Endodermal cell (in vitro differentiated cells): Measurements from ENCODE around the gene WDR4. TPM values are rescaled to one million over a fixed set of nuclear protein-coding genes. Genes with fewer than 3 reads are reported as not detected.
A peak's percentile ranks its signal among the peaks of the same experiment; 100 is the strongest.

ENCODE experiments used
- DNase-seq: peaks from one replicate; pipeline ENCODE4 v3.0.0-alpha.2; 2017
- H3K27ac ChIP-seq: 2 replicates; pipeline ENCODE4 v1.5.1; 2013; ENCODE audit warnings: mild to moderate bottlenecking, low read depth, low read length, moderate library complexity
- H3K27me3 ChIP-seq: 2 replicates; pipeline ENCODE4 v1.6.1; 2013; ENCODE audit warnings: mild to moderate bottlenecking, low read length, moderate library complexity; ENCODE audit not compliant: insufficient read depth, control insufficient read depth, poor library complexity, severe bottlenecking
- H3K36me3 ChIP-seq: 2 replicates; pipeline ENCODE4 v1.7.0; 2013; ENCODE audit warnings: mild to moderate bottlenecking, low read length, moderate library complexity; ENCODE audit not compliant: control insufficient read depth, insufficient read depth
- H3K4me1 ChIP-seq: one replicate; pipeline ENCODE4 v1.7.0; 2013; ENCODE audit warnings: low read length; ENCODE audit not compliant: control insufficient read depth, insufficient read depth
- H3K4me3 ChIP-seq: 2 replicates; pipeline ENCODE4 v1.5.1; 2013; ENCODE audit warnings: mild to moderate bottlenecking, low read length, moderate library complexity
- H3K9ac ChIP-seq: 2 replicates; pipeline ENCODE4 v1.6.1; 2013; ENCODE audit warnings: mild to moderate bottlenecking, low read length, moderate library complexity; ENCODE audit not compliant: poor library complexity, severe bottlenecking; ENCODE audit errors: extremely low read depth
- H3K9me3 ChIP-seq: 2 replicates; pipeline ENCODE4 v1.6.1; 2013; ENCODE audit warnings: mild to moderate bottlenecking, low read length, moderate library complexity; ENCODE audit not compliant: control insufficient read depth
- H3K27ac Mint-ChIP-seq: 2 replicates; pipeline ENCODE4 v1.8.0; 2020; ENCODE audit warnings: mixed read lengths
- H3K27me3 Mint-ChIP-seq: 2 replicates; pipeline ENCODE4 v1.8.0; 2021; ENCODE audit warnings: mild to moderate bottlenecking, mixed read lengths; ENCODE audit not compliant: insufficient read depth
- H3K36me3 Mint-ChIP-seq: 2 replicates; pipeline ENCODE4 v1.8.0; 2020; ENCODE audit warnings: low read depth, mixed read lengths
- H3K4me1 Mint-ChIP-seq: 2 replicates; pipeline ENCODE4 v1.8.0; 2020; ENCODE audit warnings: mixed read lengths
- H3K4me3 Mint-ChIP-seq: 2 replicates; pipeline ENCODE4 v1.8.0; 2020; ENCODE audit warnings: mild to moderate bottlenecking, moderate library complexity, mixed read lengths
- H3K9me3 Mint-ChIP-seq: 2 replicates; pipeline ENCODE4 v1.8.0; 2020; ENCODE audit warnings: mild to moderate bottlenecking, mixed read lengths
- CTCF ChIP-seq: fragments of 200-600 bp; sonication (generic); conservative IDR thresholded peaks from 2 replicates; pipeline ENCODE4 v1.5.0; 2021; ENCODE audit warnings: antibody characterized with exemption, mild to moderate bottlenecking
- WGBS, 2 experiments: methylation state at CpG; one replicate each; pipeline versions ENCODE4 v1.1.5 to v1.1.7; 2013; ENCODE audit warnings: missing lambda C conversion rate in 2 of 2, mixed read lengths in 1 of 2; ENCODE audit not compliant: insufficient coverage in 1 of 2, insufficient read length in 1 of 2; 5-methylcytosine and 5-hydroxymethylcytosine counted together
- total RNA-seq, 2 donors: library from RNA; stranded (reverse); fragmentation: NEBNext Ultra II Directional in 1 of 2; extraction: Animal tissue kit (Norgen Biotek cat#: 25700) in 1 of 2; gene quantifications; 2 replicates in 1 of 2; 3 replicates in 1 of 2; pipeline ENCODE4 v1.2.1, GENCODE V29; 2021

Gene WDR4
- total RNA-seq, 2 donors from 2014 or later: 26.7 to 33.5 TPM

- Histone ChIP-seq H3K4me1 (no peaks in the 10 kb centered on the region), H3K27me3 (no peaks in the 10 kb centered on the region), H3K9ac (no peak overlapping the region), H3K27ac (no peak overlapping the region), H3K4me3 (no peak overlapping the region), H3K36me3 (peaks cover 63% of the 10 kb centered on the region), H3K9me3 (no peaks in the 10 kb centered on the region)
- Mint-ChIP-seq H3K4me1 (no peaks in the 10 kb centered on the region), H3K9me3 (no peaks in the 10 kb centered on the region), H3K4me3 (no peak overlapping the region), H3K27me3 (no peaks in the 10 kb centered on the region), H3K27ac (no peak overlapping the region), H3K36me3 (peaks cover 68% of the 10 kb centered on the region)
- TF ChIP-seq CTCF: no peak
- DNase-seq: peak; percentile 24
- WGBS, 2 experiments: 94 to 95% methylated on average over 2 to 10 of the region's 10 CpGs
Observed at GRCh38 chr21:42861311-42861847, 18.0 kb downstream of the WDR4 start.

GRCh38 chr21:42860345-42860744 lies 19.0 kb downstream of the WDR4 start:
- TF ChIP-seq CTCF: no peak
- Histone ChIP-seq H3K4me1 (no peaks in the 10 kb centered on the region), H3K27me3 (no peaks in the 10 kb centered on the region), H3K27ac (no peak overlapping the region), H3K36me3 (peaks cover 67% of the 10 kb centered on the region), H3K9ac (no peak overlapping the region), H3K9me3 (no peaks in the 10 kb centered on the region), H3K4me3 (no peak overlapping the region)
- H3K27me3 Mint-ChIP-seq: no peaks in the 10 kb centered on the region
- H3K4me3 Mint-ChIP-seq: no peak overlapping the region
- no peak overlapping the region for H3K27ac Mint-ChIP-seq
- DNase-seq: no peak
- H3K9me3 Mint-ChIP-seq: no peaks in the 10 kb centered on the region
- H3K36me3 Mint-ChIP-seq: peaks cover 68% of the 10 kb centered on the region
- 91 to 100% methylated on average over 4 to 17 of the region's 17 CpGs for WGBS, 2 experiments
- H3K4me1 Mint-ChIP-seq: no peaks in the 10 kb centered on the region

- 97 to 100% methylated on average over 3 to 6 of the region's 6 CpGs for WGBS, 2 experiments
- Mint-ChIP-seq H3K27me3 (no peaks in the 10 kb centered on the region), H3K36me3 (peaks cover 71% of the 10 kb centered on the region), H3K4me1 (no peaks in the 10 kb centered on the region), H3K9me3 (no peaks in the 10 kb centered on the region), H3K4me3 (no peak overlapping the region), H3K27ac (no peak overlapping the region)
- Histone ChIP-seq H3K9me3 (no peaks in the 10 kb centered on the region), H3K27me3 (no peaks in the 10 kb centered on the region), H3K9ac (no peak overlapping the region), H3K27ac (no peak overlapping the region), H3K36me3 (peaks cover 68% of the 10 kb centered on the region), H3K4me3 (no peak overlapping the region), H3K4me1 (no peaks in the 10 kb centered on the region)
- TF ChIP-seq CTCF: no peak
- DNase-seq: peak; percentile 42
Observed at GRCh38 chr21:42859891-42860230, 19.5 kb downstream of the WDR4 start.
